ENCODE measurements around the gene PLXNC1.

The PLXNC1 gene

DNA sequence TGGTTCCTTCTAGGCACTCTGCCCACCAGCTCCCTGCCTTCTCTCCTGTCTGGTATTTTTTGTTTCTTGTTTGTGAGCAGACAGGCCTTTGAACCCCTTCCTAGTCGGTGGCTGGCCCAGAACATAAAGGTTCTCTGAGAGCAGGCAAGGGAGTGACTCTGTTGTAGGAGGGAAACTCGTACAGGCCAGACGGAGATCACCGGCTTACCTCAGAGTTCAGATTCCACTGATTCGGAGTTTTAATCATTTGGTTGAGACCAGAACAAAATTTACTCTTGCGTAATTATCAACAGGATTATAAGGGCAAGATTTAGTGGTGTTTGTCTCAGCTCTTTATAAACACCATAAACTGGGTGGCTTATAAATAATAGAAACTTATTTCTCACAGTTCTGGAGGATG lies 128.3 kb downstream of the PLXNC1 start:
- Mint-ChIP-seq H3K27ac (no peak overlapping the region), H3K27me3 (no peaks in the 10 kb centered on the region), H3K9me3 (peaks cover 8% of the 10 kb centered on the region), H3K36me3 (ENCODE audit: low read depth) (no peaks in the 10 kb centered on the region), H3K4me3 (no peak overlapping the region), H3K4me1 (ENCODE audit: low read depth) (peaks cover 23% of the 10 kb centered on the region)
- intact Hi-C loops (cut with micrococcal nuclease), result no loop called here

DNA sequence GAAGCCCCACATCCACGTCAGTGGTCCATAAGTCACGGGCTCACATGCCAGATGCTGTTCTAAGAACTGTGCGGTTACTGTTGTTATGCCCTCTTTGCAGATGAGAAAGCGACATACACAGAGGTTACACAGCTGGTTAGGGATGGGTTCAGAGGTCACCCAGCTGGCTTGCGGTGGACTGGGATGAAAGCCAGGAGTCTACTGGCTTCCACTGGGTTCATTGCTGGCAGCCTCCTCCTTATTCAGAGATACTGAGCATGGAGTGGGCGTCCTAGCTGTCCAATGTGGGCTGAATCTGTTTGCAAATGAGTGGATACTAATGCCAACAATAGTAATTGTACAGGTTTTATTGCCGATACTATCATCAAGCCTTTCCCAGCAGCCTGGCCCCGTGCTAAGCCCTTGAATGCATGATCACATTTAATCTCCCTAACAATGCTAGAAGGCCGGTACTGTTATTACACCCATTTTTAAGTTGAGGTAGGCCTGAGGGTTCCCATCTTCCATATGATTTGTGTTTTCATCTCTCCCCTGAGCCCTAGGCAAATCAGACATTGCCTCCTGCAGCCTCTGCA lies 129.1 kb downstream of the PLXNC1 start:
- no peaks in the 10 kb centered on the region for H3K36me3 Mint-ChIP-seq (ENCODE audit: low read depth)
- intact Hi-C loops (cut with micrococcal nuclease), result no loop called here
- H3K27ac Mint-ChIP-seq, result no peak overlapping the region
- peaks cover under 1% of the 10 kb centered on the region for H3K9me3 Mint-ChIP-seq
- no peaks in the 10 kb centered on the region for H3K27me3 Mint-ChIP-seq
- H3K4me3 Mint-ChIP-seq, result no peak overlapping the region
- peaks cover 23% of the 10 kb centered on the region for H3K4me1 Mint-ChIP-seq (ENCODE audit: low read depth)

DNA sequence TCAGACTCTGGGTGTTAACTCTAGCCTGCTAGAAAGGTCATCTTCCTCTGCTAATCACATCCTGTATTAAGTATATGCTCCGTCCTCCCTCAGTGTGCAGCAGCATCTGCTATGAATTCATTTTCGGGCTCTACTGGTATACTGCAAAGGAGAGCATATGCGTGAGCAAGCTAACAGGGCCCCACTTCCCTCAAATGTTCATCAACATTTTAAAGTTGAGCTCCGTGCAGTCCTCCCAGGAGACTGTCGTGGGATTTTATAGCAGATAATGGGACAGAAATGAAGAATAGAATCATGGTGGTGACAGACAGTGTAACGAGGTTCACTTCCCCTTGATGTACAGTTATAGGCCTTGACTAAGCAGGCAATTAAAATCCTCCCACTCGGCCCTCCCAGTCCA lies 131.7 kb downstream of the PLXNC1 start:
- Mint-ChIP-seq H3K4me1 (ENCODE audit: low read depth) (peaks cover 29% of the 10 kb centered on the region), H3K36me3 (ENCODE audit: low read depth) (peaks cover 7% of the 10 kb centered on the region), H3K27me3 (no peaks in the 10 kb centered on the region), H3K9me3 (no peaks in the 10 kb centered on the region), H3K4me3 (no peak overlapping the region), H3K27ac (no peak overlapping the region)
- intact Hi-C loops (cut with micrococcal nuclease), result no loop called here

DNA sequence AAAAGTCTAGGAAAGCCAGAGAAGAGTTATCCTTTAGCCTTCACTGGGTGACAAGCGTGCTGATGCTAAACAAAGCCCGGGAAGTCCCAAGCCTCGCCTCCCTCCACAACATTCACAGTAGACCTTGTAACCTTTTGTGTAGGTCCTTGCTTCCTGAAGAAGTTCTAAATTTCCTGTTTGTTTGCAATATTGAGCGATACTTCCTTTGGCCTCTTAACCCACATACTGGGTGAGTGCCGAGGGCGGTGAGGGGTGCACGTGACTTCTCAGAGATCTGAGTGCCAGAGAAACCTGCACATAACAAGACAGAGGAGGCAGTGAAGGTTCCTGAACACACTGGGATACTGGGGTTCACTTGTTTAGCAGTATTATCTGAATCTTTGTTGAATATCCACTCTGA lies 134.3 kb downstream of the PLXNC1 start:
- intact Hi-C loops (cut with micrococcal nuclease), result no loop called here
- Mint-ChIP-seq H3K36me3 (ENCODE audit: low read depth) (peaks cover 15% of the 10 kb centered on the region), H3K27ac (no peak overlapping the region), H3K4me3 (no peak overlapping the region), H3K27me3 (no peaks in the 10 kb centered on the region), H3K4me1 (ENCODE audit: low read depth) (peaks cover 28% of the 10 kb centered on the region), H3K9me3 (no peaks in the 10 kb centered on the region)

DNA sequence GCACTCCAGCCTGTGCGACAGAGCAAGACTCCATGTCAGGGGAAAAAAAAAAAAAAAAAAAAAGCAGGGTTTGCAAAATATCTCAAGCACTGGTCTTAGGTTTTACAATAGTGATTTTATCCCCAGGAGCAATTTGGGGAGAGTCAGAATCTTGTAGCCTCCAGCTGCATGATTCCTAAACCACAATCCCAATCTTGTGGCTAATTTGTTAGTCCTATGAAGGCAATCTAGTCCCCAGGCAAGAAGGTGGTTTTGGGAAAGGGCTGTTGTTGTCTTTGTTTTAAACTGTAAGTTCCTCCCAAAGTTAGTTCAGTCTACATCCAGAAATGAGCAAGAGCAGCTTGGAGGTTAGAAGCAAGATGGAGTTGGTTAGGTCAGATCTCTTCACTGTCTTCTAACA lies 135.7 kb downstream of the PLXNC1 start:
- no peaks in the 10 kb centered on the region for H3K27me3 Mint-ChIP-seq
- peaks cover 18% of the 10 kb centered on the region for H3K4me1 Mint-ChIP-seq (ENCODE audit: low read depth)
- H3K4me3 Mint-ChIP-seq, result no peak overlapping the region
- H3K36me3 Mint-ChIP-seq (ENCODE audit: low read depth), result peaks cover 26% of the 10 kb centered on the region
- H3K9me3 Mint-ChIP-seq, result no peaks in the 10 kb centered on the region
- H3K27ac Mint-ChIP-seq, result no peak overlapping the region
- intact Hi-C loops (cut with micrococcal nuclease), result no loop called here

DNA sequence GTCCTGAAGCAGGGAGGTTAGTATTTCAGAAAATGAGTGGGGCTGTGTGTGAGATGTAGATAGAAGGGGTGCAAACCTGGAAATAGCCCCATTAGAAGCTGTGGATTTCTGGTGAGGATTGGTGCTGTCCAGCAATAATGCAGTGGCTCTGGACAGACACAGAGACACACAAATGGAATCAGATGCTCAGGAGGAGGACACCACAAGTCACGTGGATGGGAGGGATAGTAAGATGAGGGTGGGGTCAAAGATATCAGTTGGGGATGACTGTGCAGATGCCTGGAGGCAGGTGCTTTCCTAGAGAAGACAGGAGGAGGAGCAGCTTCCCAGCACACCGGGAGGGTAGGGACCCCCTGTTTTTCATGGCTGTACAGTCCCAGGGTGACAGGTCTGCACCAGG lies 136.5 kb downstream of the PLXNC1 start:
- no peaks in the 10 kb centered on the region for H3K9me3 Mint-ChIP-seq
- intact Hi-C loops (cut with micrococcal nuclease), result no loop called here
- peaks cover 26% of the 10 kb centered on the region for H3K36me3 Mint-ChIP-seq (ENCODE audit: low read depth)
- H3K4me3 Mint-ChIP-seq, result no peak overlapping the region
- H3K27me3 Mint-ChIP-seq, result no peaks in the 10 kb centered on the region
- peaks cover 18% of the 10 kb centered on the region for H3K4me1 Mint-ChIP-seq (ENCODE audit: low read depth)
- H3K27ac Mint-ChIP-seq, result no peak overlapping the region

DNA sequence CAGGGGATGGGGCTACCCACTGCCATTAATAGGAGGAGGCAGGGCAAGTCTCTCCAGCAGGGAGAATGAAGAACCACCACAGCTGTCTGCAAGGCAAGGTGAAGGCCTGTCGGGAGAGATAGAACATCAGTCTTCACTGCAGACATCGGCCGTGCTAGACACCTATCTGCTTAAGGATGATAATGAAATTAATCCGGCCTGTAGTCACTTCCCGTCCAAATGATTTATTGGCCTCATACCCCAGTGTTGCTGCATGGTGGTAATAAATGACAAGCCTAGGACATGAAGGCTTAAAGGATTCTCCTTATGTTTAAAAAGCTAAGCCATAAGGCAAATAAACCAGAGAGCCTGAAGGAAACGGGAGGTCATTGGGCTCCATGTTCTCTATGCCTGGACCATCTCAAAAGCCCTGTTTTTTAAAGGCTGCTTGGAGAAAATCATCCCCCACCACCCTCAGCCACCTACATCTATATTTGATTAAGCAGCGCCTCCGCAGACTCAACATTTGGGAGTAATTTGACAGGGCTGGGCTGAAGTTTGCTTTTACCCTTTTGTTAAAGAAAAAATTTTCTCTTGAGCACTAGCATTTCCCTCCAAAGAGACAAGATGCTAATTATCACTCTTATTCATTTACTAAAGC lies 137.7 kb downstream of the PLXNC1 start:
- intact Hi-C loops (cut with micrococcal nuclease), result no loop called here
- H3K4me1 Mint-ChIP-seq (ENCODE audit: low read depth), result peaks cover 18% of the 10 kb centered on the region
- H3K9me3 Mint-ChIP-seq, result no peaks in the 10 kb centered on the region
- no peak overlapping the region for H3K27ac Mint-ChIP-seq
- no peaks in the 10 kb centered on the region for H3K27me3 Mint-ChIP-seq
- H3K36me3 Mint-ChIP-seq (ENCODE audit: low read depth), result peaks cover 26% of the 10 kb centered on the region
- no peak overlapping the region for H3K4me3 Mint-ChIP-seq

DNA sequence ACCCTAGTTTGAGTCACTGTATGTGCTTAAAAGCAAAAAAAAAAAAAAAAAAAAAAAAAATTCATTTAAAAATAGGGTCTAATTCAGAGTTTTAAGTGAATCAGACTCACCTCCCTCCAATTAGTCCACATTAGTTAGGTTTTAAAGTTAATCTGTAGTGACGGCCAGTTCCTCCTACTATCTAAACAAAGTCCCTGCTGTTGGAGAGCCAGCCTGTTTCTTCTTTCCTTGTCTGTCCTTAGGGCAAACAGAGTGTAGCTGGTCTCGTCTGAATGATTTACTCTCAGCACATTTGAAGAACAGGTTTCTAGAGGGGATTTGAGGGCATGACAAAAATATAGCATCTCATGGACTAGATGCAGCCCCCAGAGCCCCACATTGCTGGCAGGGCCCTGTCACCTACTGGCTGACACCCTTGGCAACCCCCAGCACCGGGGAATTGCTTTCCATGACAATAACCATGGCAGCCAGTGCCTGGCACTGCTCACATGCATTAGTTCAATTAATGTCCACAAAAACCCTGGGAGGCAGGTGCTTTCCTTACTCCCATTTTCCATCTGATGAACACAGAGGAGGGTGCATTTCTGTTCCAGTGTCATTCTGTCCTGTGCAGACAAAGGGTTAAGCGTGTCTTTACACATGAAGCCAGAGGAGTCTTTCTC lies 138.3 kb downstream of the PLXNC1 start:
- Mint-ChIP-seq H3K9me3 (no peaks in the 10 kb centered on the region), H3K36me3 (ENCODE audit: low read depth) (peaks cover 26% of the 10 kb centered on the region), H3K4me1 (ENCODE audit: low read depth) (peaks cover 16% of the 10 kb centered on the region), H3K27ac (no peak overlapping the region), H3K27me3 (no peaks in the 10 kb centered on the region), H3K4me3 (no peak overlapping the region)
- intact Hi-C loops (cut with micrococcal nuclease), result no loop called here

DNA sequence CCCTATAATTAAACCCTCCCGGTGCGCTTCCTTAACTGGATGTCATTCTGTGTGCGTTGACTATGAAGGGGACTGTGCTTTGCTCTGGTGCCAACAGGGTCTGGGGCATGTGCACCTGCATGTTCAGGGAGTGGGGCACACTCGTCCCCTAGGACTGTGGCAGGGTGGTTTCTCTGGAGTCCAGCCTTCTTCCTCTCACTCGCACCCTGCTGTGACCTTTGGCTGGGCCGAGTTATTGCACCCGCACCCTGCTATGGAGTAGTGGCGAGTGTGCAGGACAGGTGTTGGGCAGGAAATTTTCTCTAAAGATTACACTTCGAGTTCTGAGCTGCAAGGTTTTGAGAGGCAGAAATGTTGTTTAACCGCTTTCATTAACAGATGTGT lies 138.9 kb downstream of the PLXNC1 start:
- Mint-ChIP-seq H3K27me3 (no peaks in the 10 kb centered on the region), H3K27ac (no peak overlapping the region), H3K36me3 (ENCODE audit: low read depth) (peaks cover 26% of the 10 kb centered on the region), H3K9me3 (no peaks in the 10 kb centered on the region), H3K4me1 (ENCODE audit: low read depth) (peaks cover 11% of the 10 kb centered on the region), H3K4me3 (no peak overlapping the region)
- intact Hi-C loops (cut with micrococcal nuclease), result no loop called here

DNA sequence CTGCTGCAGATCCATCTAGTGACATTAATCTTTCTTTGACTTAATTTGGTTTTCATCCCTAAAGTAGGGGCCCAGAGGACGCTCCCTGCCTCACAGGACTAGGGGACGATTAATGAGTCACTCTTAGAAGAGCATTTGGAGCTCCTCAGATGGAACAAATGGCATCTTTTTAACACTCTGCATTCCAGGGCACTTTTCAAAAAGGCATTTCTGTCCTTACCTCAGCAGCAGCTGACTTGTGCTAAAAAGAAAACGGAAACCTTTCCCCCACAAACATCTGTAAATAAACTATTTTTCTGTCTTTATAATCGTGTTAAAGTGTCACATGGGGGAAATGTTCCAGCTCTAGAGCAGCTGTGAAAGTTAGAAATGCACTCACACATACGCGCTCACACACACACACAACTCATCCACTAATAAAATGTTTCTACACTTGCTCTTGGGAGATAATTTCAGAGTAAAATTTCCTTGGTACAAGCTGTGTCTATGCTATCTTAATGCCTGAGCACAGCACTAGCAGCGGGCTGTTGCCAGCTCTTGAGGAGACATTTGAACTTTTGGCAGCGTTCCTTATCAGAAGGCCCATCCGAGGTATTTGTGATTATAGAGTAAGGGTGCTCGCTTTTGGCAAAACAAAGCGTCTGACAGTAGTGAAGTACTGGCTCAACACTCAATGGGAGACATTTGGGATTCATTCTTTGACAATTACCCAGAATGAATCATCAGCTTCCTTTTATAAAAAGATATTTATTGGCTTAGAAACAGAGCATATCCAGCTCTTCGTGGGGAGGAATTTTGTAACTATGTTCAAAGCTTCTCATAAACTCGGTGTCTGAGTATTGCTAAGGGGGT lies 141.3 kb downstream of the PLXNC1 start:
- H3K27ac Mint-ChIP-seq, result no peak overlapping the region
- intact Hi-C loops (cut with micrococcal nuclease), result no loop called here

DNA sequence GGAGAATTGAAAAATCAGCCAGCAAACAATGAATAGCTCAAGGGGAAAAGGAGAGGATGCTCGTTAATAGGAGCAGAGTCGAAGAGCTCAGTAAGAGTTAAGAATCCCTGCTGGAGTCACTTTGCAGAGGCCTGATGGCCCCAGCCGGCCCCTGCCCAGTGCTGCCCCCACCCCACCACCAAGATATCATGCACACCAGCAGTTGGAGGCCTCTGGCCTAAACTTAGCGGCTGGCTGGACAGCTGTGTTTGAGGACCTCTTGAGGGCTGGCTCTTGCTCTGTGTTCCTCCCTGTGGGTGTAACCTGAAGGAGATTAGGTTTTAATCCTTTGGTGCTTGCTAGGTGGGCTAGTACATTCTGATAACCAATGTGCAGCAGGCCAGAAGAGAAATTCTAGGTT lies 142.0 kb downstream of the PLXNC1 start:
- H3K27me3 Mint-ChIP-seq, result no peaks in the 10 kb centered on the region
- H3K27ac Mint-ChIP-seq, result no peak overlapping the region
- intact Hi-C loops (cut with micrococcal nuclease), result no loop called here
- H3K9me3 Mint-ChIP-seq, result no peaks in the 10 kb centered on the region
- no peaks in the 10 kb centered on the region for H3K4me1 Mint-ChIP-seq (ENCODE audit: low read depth)
- peaks cover 23% of the 10 kb centered on the region for H3K36me3 Mint-ChIP-seq (ENCODE audit: low read depth)
- H3K4me3 Mint-ChIP-seq, result no peak overlapping the region

More for the DNA sequence above, 141.3 kb downstream of the PLXNC1 start:
- H3K4me3 Mint-ChIP-seq, result no peak overlapping the region
- no peaks in the 10 kb centered on the region for H3K9me3 Mint-ChIP-seq
- H3K27me3 Mint-ChIP-seq, result no peaks in the 10 kb centered on the region
- peaks cover 23% of the 10 kb centered on the region for H3K36me3 Mint-ChIP-seq (ENCODE audit: low read depth)
- H3K4me1 Mint-ChIP-seq (ENCODE audit: low read depth), result no peaks in the 10 kb centered on the region

DNA sequence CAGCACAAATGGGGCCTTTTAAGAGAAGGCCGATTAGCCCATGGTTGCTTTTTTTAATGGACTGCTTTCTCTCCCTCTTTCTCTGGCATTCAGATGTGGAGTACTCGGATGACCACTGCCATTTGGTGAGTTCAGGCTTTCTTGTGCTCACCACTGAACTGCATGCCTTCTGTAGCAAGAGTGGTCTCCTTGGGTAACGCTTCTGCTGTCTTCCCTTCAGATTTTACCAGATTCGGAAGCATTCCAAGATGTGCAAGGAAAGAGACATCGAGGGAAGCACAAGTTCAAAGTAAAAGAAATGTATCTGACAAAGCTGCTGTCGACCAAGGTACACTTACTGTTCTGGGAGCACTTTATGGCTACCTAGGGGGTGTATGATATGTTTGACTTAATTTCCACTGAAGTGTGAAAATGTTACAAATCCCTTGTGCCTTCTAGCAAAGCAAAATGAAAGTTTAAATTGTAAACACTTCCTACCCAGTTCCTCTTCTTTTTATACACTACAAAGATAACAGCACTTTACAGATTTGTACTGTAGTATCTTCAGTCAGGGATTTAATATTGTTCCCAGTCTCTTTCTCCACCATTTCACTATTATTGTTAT lies 148.8 kb downstream of the PLXNC1 start:
- H3K4me3 Mint-ChIP-seq, result no peak overlapping the region
- H3K27me3 Mint-ChIP-seq, result no peaks in the 10 kb centered on the region
- intact Hi-C loops (cut with micrococcal nuclease), result no loop called here
- H3K27ac Mint-ChIP-seq, result no peak overlapping the region
- no peaks in the 10 kb centered on the region for H3K4me1 Mint-ChIP-seq (ENCODE audit: low read depth)
- H3K36me3 Mint-ChIP-seq (ENCODE audit: low read depth), result peaks cover 41% of the 10 kb centered on the region
- no peaks in the 10 kb centered on the region for H3K9me3 Mint-ChIP-seq

DNA sequence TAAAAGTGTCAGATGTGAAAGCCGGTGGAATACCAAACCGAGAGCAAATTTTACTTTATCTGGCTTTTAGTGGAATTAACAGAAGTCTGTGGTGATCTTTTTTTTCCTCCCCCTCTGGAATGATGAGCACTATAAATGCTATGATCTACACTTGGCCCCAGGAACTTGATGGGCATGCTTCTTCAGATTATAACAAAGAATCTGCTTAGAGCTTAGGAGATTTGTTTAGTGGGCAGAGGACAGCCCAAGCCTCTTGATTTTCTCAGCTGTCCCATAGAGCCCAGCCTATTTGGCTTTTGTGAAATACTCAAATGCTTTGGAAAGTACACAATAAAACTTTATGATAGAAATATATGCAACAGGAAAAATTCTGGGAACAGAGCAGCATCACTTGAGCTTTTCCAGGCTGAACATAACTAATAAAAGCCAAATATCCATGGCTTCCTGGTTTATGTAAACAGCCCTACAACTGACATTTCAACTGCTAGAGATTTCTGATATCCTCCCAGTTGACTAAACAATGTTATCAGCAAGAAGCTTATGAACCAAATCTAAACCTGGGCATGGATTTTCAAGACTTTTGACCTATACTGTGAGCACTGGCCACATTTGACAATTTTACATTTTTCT lies 149.6 kb downstream of the PLXNC1 start:
- H3K27ac Mint-ChIP-seq, result no peak overlapping the region
- no peaks in the 10 kb centered on the region for H3K4me1 Mint-ChIP-seq (ENCODE audit: low read depth)
- no peak overlapping the region for H3K4me3 Mint-ChIP-seq
- intact Hi-C loops (cut with micrococcal nuclease), result no loop called here
- H3K27me3 Mint-ChIP-seq, result no peaks in the 10 kb centered on the region
- H3K9me3 Mint-ChIP-seq, result no peaks in the 10 kb centered on the region
- peaks cover 44% of the 10 kb centered on the region for H3K36me3 Mint-ChIP-seq (ENCODE audit: low read depth)
